ENCODE data around the gene ERBB2.

DNA sequence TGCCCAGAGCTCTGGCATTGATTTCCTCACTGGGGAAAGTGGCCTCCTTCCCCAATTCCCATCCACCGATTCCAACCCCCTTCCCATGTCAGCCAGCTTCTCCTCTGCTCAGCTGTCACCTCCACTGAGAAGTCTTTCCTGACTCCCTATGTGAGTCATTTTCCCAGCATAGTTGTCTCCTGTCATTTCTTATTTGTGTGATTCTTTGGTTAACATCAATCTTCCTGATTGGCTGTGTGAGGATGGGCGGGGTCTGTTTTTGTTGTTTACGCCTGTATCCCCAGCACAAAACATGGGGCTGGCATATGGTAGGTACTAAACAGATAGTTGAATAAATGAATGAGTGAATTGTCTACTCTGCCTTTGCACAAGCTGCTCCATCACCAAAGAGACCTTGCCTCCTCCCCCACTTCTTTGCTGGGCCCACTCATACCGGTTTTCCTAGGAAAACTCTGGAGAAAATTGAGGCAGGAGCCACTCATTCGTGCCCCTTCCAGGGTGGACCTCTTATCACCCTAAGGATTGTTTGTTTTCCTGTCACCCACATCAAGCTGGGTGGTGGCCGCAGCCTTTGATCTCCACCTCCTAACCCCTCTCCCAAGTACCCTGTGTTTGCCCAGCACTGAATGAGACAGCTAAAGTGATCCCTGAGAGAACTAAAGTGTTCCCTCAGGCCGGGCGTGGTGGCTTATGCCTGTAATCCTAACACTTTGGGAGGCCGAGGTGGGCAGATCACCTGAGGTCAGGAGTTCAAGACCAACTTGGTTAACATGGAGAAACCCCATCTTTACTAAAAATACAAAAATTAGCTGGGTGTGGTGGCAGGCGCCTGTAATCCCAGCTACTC is 36.7 kb downstream of the ERBB2 start:
- TF ChIP-seq, protein P1, sequence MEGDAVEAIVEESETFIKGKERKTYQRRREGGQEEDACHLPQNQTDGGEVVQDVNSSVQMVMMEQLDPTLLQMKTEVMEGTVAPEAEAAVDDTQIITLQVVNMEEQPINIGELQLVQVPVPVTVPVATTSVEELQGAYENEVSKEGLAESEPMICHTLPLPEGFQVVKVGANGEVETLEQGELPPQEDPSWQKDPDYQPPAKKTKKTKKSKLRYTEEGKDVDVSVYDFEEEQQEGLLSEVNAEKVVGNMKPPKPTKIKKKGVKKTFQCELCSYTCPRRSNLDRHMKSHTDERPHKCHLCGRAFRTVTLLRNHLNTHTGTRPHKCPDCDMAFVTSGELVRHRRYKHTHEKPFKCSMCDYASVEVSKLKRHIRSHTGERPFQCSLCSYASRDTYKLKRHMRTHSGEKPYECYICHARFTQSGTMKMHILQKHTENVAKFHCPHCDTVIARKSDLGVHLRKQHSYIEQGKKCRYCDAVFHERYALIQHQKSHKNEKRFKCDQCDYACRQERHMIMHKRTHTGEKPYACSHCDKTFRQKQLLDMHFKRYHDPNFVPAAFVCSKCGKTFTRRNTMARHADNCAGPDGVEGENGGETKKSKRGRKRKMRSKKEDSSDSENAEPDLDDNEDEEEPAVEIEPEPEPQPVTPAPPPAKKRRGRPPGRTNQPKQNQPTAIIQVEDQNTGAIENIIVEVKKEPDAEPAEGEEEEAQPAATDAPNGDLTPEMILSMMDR (IDR thresholded peaks at IDR 0.05) = no peak
- no peak for TF ChIP-seq POLR2A (IDR thresholded peaks at IDR 0.05)
- TF ChIP-seq POLR2AphosphoS5 (IDR thresholded peaks at IDR 0.05) = no peak
